Measurements from ENCODE around the gene VPS29.

GRCh38 chr12:110532644-110533043 lies 30.7 kb upstream of the VPS29 start:
- no peak for TF ChIP-seq CTCF (IDR thresholded peaks at IDR 0.05; ENCODE audit: borderline replicate concordance, extremely low read depth, low read length, poor library complexity, severe bottlenecking)
- TF ChIP-seq EZH2 (IDR thresholded peaks at IDR 0.05; ENCODE audit: borderline replicate concordance, low read depth, low read length, severe bottlenecking), result no peak

Data from DND-41 (cell line).